ENCODE measurements around the gene ATP9A. TPM values are rescaled to one million over a fixed set of nuclear protein-coding genes. Genes with fewer than 3 reads are reported as not detected.

Gene ATP9A
- total and polyA plus RNA-seq, 2 donors (not counting 3 experiments of a cell fraction or from before 2014, with no cell fraction given) = 20.9 to 41.5 TPM

DNA sequence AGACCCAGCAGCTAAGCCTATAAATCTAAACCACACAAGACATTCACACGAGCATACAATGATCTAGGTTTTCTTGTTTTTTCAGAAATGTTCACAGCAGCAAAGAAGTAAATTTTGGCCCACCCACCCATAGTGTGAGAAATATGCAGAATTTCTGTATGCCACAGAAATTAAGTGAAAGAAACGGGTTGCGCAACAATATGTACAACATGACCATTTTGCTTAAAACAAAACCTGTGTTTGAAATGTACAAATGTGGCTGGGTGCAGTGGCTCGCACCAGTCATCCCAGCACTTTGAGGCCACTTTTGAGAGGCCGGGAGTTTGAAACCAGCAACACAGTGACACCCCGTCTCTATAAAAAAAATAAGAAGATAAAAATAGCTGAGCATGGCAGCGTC lies 24.8 kb upstream of the ATP9A start:
- CTCF ChIA-PET = interaction anchor here (0.5 to 0.6 kb wide), 2 partner anchors 17 to 134 kb away, joined by 3 to 4 read pairs; no protein-coding TSS in a partner anchor
- no peak for TF ChIP-seq POLR2AphosphoS5 (IDR thresholded peaks at IDR 0.05; ENCODE audit: insufficient read depth, low read depth, low read length)
- TF ChIP-seq FOS (IDR thresholded peaks at IDR 0.05; ENCODE audit: borderline replicate concordance, insufficient read depth, low read length) = no peak
- TF ChIP-seq EZH2 (IDR thresholded peaks at IDR 0.05; ENCODE audit: borderline replicate concordance, low read depth, low read length, severe bottlenecking) = no peak
- TF ChIP-seq CTCF (IDR thresholded peaks at IDR 0.05; ENCODE audit: extremely low read depth in 1 of 2, insufficient read depth in 1 of 2, low read depth in 1 of 2, low read length in 2 of 2) = no peak
- TF ChIP-seq, protein P1, sequence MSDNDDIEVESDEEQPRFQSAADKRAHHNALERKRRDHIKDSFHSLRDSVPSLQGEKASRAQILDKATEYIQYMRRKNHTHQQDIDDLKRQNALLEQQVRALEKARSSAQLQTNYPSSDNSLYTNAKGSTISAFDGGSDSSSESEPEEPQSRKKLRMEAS (IDR thresholded peaks at IDR 0.05; ENCODE audit: insufficient read depth, insufficient read length) = no peak
- no peak for TF ChIP-seq JUN (IDR thresholded peaks at IDR 0.05; ENCODE audit: borderline replicate concordance, insufficient read depth, insufficient read length, low read depth)
- TF ChIP-seq GATA2 (IDR thresholded peaks at IDR 0.05; ENCODE audit: insufficient read depth, insufficient read length, low read depth, low read length) = no peak
- no peak for TF ChIP-seq POLR2A (IDR thresholded peaks at IDR 0.05; ENCODE audit: low read depth, low read length)
- no peak for TF ChIP-seq MYC (IDR thresholded peaks at IDR 0.05; ENCODE audit: low read depth, low read length)
- intact Hi-C loops (cut with micrococcal nuclease) = no loop called here

More for the DNA sequence above, 24.8 kb upstream of the ATP9A start:
- Histone ChIP-seq H2AFZ (ENCODE audit: low read depth, low read length) (no peak overlapping the region), H3K79me2 (ENCODE audit: control insufficient read depth, insufficient read depth, low read length) (no peaks in the 10 kb centered on the region), H3K4me2 (ENCODE audit: insufficient read depth, low read length) (no peak overlapping the region), H3K9me1 (replicated peaks; ENCODE audit: control insufficient read depth, extremely low read depth, insufficient read depth, low read length) (no peaks in the 10 kb centered on the region), H4K20me1 (replicated peaks; ENCODE audit: control insufficient read depth, extremely low read depth, insufficient read depth, low read length) (no peaks in the 10 kb centered on the region), H3K4me1 (ENCODE audit: control insufficient read depth, extremely low read depth, insufficient read depth, low read length) (no peaks in the 10 kb centered on the region), H3K9ac (replicated peaks; ENCODE audit: extremely low read depth, insufficient read depth, low read length) (no peak overlapping the region), H3K27me3 (ENCODE audit: control insufficient read depth in 2 of 2, insufficient read depth in 2 of 2, low read length in 2 of 2) (peaks cover 0 to 2% of the 10 kb centered on the region in 2 experiments), H3K4me3 (replicated peaks in 1 of 3; ENCODE audit: insufficient read depth in 1 of 3, low read depth in 1 of 3, low read length in 3 of 3) (no peak overlapping the region), H3K27ac (ENCODE audit: insufficient read depth, low read depth, low read length) (no peak overlapping the region), H3K9me3 (replicated peaks; ENCODE audit: control insufficient read depth, insufficient read depth, low read length) (no peaks in the 10 kb centered on the region), H3K36me3 (ENCODE audit: control insufficient read depth in 2 of 2, extremely low read depth in 1 of 2, insufficient read depth in 2 of 2, low read length in 2 of 2) (no peaks in the 10 kb centered on the region)
- dilution Hi-C loops (cut with MboI; ENCODE audit: extremely low pct_ligation_motif_present, low sequenced_read_pairs) = no loop called here
- no peak for FAIRE-seq
- no peak for DNase-seq (ENCODE audit: low read depth, low spot score)
- POLR2A ChIA-PET = no interaction called here
- no TSS peak for BruUV-seq (replicated peaks)
